Stimulated activated effector memory CD8-positive, alpha-beta T cell treated with anti-CD3 and anti-CD28 coated beads, Interleukin-12 subunit alpha, Interleukin-12 subunit beta, amount 100 ng/mL, for 72 hours (primary cell): ENCODE measurements around the gene ARID5A.
"Not testable (repeated sequence)": the region's sequence is repeated elsewhere in the genome, so short reads cannot be mapped to it uniquely, and the experiment has no call there.

Source experiments
- ATAC-seq: fragments of 150-1000 bp; cut with Tn5 transposase; 2 replicates; pipeline ENCODE4 v1.10.0; 2021
- DNase-seq, 2 donors: peaks; one replicate each; pipeline ENCODE4 v3.0.0; 2021 to 2022; ENCODE audit warnings: low spot score in 2 of 2
- H3K27ac Mint-ChIP-seq: one replicate; pipeline ENCODE4 v1.8.0; 2022; ENCODE audit warnings: mild to moderate bottlenecking, mixed read lengths
- H3K36me3 Mint-ChIP-seq: one replicate; pipeline ENCODE4 v1.8.0; 2022; ENCODE audit warnings: mild to moderate bottlenecking, mixed read lengths
- H3K4me1 Mint-ChIP-seq: one replicate; pipeline ENCODE4 v1.8.0; 2022; ENCODE audit warnings: mixed read lengths
- H3K4me3 Mint-ChIP-seq: one replicate; pipeline ENCODE4 v1.8.0; 2022; ENCODE audit warnings: mild to moderate bottlenecking, mixed read lengths
- H3K9me3 Mint-ChIP-seq: one replicate; pipeline ENCODE4 v1.8.0; 2022; ENCODE audit warnings: mixed read lengths

The ARID5A gene, protein sequence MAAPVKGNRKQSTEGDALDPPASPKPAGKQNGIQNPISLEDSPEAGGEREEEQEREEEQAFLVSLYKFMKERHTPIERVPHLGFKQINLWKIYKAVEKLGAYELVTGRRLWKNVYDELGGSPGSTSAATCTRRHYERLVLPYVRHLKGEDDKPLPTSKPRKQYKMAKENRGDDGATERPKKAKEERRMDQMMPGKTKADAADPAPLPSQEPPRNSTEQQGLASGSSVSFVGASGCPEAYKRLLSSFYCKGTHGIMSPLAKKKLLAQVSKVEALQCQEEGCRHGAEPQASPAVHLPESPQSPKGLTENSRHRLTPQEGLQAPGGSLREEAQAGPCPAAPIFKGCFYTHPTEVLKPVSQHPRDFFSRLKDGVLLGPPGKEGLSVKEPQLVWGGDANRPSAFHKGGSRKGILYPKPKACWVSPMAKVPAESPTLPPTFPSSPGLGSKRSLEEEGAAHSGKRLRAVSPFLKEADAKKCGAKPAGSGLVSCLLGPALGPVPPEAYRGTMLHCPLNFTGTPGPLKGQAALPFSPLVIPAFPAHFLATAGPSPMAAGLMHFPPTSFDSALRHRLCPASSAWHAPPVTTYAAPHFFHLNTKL

DNA sequence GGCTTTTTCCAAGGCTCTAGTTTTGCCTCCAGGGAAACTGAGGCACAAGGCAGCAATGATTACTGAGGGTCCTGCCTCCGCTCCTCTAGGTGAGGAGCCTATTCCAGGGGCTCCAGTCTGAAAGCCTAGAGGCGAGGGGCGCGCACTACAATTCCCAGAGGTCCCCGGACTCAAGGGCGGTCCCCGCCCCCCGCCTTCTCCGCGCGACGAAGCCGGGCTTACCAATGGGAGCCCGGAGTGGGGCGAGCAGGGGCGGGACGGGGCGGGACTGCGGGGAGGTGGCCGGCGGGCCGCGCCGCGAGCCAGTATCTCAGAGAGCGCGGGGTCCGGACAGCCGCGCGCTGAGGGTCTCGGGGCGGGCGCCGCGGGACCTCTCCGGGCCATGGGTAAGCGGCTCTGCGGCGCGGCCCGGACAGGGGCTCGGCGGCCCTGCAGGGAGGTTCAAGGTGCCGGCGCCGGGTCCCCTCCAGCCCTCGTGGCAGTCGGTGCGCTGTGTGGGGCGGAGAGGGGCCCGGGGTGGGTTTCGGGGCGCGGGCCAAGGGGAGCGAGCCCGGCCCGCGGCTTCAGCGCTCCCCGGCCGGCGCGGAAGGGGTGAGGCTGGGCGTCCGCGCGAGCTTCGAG lies at the start of gene ARID5A:
Gene ARID5A (plus strand): TSS at position 308 of the 621 bp plus-strand sequence. CDS start 75 bp downstream, at position 383.
- peaks cover 68% of the 10 kb centered on the region for H3K4me1 Mint-ChIP-seq
- peaks cover 56% of the 10 kb centered on the region for H3K36me3 Mint-ChIP-seq
- H3K4me3 Mint-ChIP-seq: peak within 1 kb of the TSS; percentile 96
- no peaks in the 10 kb centered on the region for H3K9me3 Mint-ChIP-seq
- ATAC-seq (peak; percentile 77), DNase-seq (peak; percentile 73 to 91)
- H3K27ac Mint-ChIP-seq: peak within 1 kb of the TSS; percentile 96

DNA sequence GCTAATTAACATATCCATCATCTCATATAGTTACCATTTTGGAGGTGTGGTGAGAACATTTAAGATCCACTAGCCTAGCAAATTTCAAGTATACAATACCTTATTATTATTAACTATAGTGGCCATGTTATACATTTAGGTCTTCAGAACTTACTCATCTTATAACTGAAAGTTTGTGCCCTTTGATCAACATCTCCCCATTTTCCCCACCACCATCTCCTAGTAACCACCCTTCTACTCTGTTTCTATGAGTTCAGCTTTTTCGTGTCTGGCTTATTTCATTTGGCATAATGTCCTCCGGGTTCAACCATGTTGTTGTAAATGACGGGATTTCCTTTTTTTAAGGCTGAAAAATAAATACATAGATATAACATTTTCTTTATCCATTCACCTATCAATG lies 47.3 kb upstream of the ARID5A start:
- Mint-ChIP-seq H3K36me3 (peaks cover 9% of the 10 kb centered on the region), H3K9me3 (no peaks in the 10 kb centered on the region), H3K4me3 (no peak overlapping the region), H3K27ac (no peak overlapping the region), H3K4me1 (peaks cover 53% of the 10 kb centered on the region)
- ATAC-seq: no peak
- DNase-seq: peak in 1 of 2 donors; percentile 22

DNA sequence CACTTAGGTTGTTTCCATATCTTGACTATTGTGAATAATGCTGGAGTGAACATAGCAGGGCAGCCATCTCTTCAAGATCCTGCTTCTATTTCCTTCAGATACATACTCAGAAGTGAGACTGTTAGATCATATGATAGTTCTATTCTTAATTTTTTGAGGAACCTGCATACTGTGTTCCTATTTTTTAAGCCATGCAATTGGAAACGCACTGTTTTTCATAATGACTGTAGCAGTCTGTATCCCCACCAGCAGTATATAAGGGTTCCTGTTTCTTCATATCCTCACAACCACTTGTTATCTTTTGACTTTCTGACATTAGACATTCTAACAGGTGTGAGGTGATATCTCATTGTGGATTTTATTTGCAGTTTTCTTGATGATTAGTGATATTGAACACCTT lies 46.9 kb upstream of the ARID5A start:
- Mint-ChIP-seq H3K4me1 (peaks cover 50% of the 10 kb centered on the region), H3K27ac (no peak overlapping the region), H3K4me3 (no peak overlapping the region), H3K36me3 (peaks cover 9% of the 10 kb centered on the region), H3K9me3 (no peaks in the 10 kb centered on the region)
- DNase-seq (no peak), ATAC-seq (no peak)

DNA sequence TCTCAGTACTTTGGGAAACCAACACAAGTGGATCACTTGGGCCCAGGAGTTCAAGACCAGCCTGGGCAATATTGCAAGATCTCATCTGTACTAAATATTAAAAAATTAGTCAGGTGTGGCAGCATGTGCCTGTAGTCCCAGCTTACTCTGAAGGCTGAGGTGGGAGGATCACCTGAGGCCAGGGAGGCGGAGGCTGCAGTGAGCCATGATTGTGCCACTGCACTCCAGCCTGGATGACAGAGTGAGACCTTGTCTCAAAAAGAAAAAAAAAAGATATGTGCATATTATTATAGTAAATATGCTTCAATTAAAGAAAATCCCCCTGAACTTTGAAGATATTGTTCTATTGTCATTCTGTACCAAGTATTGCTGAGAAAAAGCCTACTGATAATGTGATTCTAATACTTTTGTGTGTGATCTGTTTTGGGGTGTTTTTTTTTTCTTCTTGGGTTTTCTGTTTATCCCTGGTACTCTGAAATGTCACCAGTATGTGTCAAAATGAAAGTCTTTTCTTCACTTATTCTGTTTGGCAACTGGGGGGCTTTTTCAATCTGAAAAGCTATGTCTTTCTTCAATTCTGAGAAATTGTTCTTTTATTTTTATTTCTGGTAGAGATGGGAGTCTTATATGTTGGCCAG lies 44.6 kb upstream of the ARID5A start:
- Mint-ChIP-seq H3K4me3 (peak overlapping the region; percentile 5), H3K27ac (peak overlapping the region; percentile 27), H3K36me3 (no peaks in the 10 kb centered on the region), H3K9me3 (peaks cover 4% of the 10 kb centered on the region), H3K4me1 (peaks cover 27% of the 10 kb centered on the region)
- peak in 1 of 2 donors; percentile 52 for DNase-seq
- peak; percentile 66 for ATAC-seq

DNA sequence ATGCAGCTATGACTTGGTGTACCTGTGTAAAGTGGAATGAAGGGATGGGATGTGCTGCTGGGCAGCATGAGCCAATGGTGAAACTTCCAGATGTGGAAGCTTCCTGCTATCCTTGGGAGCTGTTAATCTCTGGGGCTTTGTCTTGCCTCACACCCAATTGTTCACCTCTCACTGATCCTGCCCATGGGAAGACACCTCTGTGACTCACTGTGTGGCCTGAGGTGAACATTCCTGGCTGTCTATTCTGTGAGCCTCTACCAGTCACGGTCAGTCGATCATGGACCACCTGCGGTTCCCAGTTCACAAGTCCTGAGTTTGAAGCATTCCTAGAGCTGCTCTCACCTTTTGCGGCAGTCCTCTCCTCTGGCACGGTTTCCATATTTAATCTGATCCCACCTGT lies 43.5 kb upstream of the ARID5A start:
- DNase-seq (peak in 1 of 2 donors; percentile 41), ATAC-seq (no peak)
- Mint-ChIP-seq H3K4me3 (no peak overlapping the region), H3K9me3 (peaks cover 4% of the 10 kb centered on the region), H3K36me3 (no peaks in the 10 kb centered on the region), H3K27ac (no peak overlapping the region), H3K4me1 (peaks cover 21% of the 10 kb centered on the region)

DNA sequence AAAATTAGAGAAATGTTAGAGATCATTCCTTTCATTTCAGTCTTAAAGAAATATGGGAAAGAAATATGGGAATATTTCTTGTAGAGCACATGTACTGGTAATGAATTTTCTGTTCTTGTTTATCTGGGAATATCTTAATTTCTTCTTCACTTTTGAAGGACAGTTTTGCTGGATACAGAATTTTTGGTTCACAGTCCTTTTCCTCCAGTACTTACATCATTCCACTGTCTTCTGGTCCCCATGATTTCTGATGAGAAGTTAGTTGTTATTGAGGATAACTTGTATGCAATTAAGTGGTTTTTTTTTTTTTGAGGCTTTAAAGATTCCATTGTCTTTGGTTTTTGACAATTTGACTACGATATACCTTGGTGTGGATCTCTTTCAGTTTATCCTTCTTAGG lies 42.4 kb upstream of the ARID5A start:
- no peak for ATAC-seq
- Mint-ChIP-seq H3K9me3 (peaks cover 4% of the 10 kb centered on the region), H3K4me1 (peaks cover 15% of the 10 kb centered on the region), H3K4me3 (no peak overlapping the region), H3K27ac (no peak overlapping the region), H3K36me3 (no peaks in the 10 kb centered on the region)
- DNase-seq: no peak

DNA sequence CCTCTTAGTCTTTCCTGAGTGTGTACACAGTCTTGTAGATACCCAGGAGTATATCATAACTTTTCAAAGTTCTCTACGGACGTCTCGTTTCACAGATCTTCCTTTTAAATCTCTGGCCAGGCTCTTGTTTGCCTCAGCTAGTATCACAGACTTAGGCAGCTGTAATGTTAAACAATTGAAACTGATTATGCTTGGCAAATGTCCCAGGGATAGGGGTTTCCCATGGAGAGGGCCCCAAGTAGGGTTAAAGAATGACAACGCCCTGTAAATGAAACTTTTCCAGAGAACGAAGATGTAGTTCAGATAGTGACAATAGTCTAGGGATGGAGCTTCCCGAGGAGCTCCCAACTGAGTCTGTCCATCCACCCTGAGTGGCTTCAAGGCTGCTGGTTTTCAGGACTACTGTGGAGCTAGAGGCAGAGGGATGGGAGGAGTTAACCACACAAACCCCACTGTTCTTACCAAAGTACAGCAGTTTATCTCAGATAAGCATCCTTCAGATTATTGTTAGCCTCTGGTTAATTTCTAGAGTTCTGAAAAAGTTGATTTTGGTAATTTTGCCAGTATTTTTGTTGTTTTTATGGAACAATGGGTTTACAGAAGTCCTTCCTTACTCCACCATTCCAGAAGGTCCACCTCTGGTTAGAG lies 40.4 kb upstream of the ARID5A start:
- DNase-seq (peak in 1 of 2 donors; percentile 36), ATAC-seq (no peak)
- peak overlapping the region; percentile 10 for H3K27ac Mint-ChIP-seq
- H3K4me1 Mint-ChIP-seq: peaks cover 12% of the 10 kb centered on the region
- peaks cover 4% of the 10 kb centered on the region for H3K9me3 Mint-ChIP-seq
- H3K4me3 Mint-ChIP-seq: no peak overlapping the region
- H3K36me3 Mint-ChIP-seq: no peaks in the 10 kb centered on the region

DNA sequence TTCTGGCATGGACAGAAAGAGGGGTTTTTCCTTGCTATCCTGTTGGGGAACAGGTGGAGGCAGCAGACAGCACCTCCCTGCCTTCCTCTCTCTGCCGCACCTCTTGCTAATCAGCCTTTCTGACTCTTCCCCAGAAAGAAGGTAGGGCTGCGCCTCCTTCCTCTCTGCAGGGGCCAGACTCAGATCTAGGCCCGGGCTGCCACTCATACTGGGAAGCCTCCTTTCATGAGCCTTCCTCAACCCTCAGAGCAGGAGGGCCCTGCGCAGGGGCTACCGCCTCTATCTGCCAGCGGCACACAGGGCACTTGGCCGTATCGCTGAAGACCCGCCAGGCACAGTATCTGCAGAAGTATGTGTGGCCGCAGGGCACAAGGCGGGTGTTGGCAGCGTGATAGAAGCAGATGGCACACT lies 38.5 kb upstream of the ARID5A start:
- peak in 1 of 2 donors; percentile 45 for DNase-seq
- peaks cover 14% of the 10 kb centered on the region for H3K4me1 Mint-ChIP-seq
- no peak for ATAC-seq
- H3K9me3 Mint-ChIP-seq: peaks cover 4% of the 10 kb centered on the region
- H3K36me3 Mint-ChIP-seq: no peaks in the 10 kb centered on the region
- H3K27ac Mint-ChIP-seq: peak overlapping the region; percentile 84
- H3K4me3 Mint-ChIP-seq: no peak overlapping the region

DNA sequence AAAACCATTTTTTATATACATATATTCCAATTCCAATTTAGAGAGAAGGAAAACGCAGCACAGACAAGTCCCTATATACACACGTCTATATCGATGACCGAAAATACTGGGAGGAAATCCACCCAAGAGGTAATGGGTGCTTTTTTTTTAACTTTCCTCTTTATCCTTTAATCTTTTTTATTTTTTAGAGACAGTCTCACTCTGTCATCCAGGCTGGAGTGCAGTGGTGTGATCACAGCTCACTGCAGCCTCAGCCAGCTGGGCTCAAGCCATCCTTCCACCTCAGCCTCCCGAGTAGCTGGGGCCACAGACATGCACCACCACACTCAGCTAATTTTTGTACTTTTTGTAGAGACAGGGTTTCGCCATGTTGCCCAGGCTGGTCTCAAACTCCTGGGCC lies 37.9 kb upstream of the ARID5A start:
- H3K4me1 Mint-ChIP-seq: peaks cover 14% of the 10 kb centered on the region
- H3K36me3 Mint-ChIP-seq, H3K9me3 Mint-ChIP-seq, H3K4me3 Mint-ChIP-seq, ATAC-seq, H3K27ac Mint-ChIP-seq: not testable (repeated sequence)
- peak in 1 of 2 donors; percentile 29 for DNase-seq

DNA sequence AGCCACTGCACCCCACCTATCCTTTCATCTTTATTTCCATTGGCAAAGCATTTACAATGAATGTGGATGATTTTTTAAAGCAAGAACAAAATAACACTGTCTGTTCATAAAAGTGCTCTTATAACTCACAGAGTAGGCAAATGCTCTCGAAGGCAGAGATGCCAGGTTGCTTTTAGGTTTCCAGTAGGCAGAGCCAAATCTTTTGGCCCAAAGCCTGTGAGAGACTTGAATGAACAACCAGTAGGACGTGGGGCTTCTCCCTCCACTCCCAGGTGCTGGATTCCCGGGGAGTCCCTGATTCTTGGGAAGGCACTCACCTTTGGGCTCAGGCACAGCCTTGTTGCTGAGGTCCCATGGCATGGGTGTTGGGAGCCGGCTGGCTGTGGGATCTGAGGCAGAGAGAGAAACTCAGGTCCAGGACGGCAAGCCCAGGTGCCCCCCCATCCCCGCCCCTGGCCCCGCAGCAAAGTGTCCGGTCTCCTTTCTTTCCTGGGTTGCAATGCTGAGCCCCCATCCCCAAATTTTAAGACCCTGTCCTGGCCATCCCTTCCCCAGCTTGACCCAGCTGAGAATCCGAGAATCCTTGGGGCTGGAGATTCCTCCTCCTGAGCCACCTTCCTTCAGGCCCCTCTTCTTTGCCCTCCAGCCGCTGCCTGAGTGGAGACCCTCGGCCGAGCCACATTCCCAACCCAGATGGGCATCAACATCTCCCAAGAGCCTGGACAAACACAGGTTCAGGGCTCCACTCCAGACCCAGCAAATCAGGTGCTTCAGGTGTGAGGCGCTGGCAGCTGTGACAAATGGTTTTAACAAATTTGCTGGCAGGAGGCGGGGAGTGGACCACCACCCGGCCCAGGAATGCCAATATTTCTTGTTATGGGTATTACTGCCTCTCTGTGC lies 37.2 kb upstream of the ARID5A start:
- DNase-seq (peak in 1 of 2 donors; percentile 38), ATAC-seq (no peak)
- H3K9me3 Mint-ChIP-seq: peaks cover 4% of the 10 kb centered on the region
- H3K27ac Mint-ChIP-seq: no peak overlapping the region
- peaks cover 14% of the 10 kb centered on the region for H3K4me1 Mint-ChIP-seq
- no peak overlapping the region for H3K4me3 Mint-ChIP-seq
- no peaks in the 10 kb centered on the region for H3K36me3 Mint-ChIP-seq

DNA sequence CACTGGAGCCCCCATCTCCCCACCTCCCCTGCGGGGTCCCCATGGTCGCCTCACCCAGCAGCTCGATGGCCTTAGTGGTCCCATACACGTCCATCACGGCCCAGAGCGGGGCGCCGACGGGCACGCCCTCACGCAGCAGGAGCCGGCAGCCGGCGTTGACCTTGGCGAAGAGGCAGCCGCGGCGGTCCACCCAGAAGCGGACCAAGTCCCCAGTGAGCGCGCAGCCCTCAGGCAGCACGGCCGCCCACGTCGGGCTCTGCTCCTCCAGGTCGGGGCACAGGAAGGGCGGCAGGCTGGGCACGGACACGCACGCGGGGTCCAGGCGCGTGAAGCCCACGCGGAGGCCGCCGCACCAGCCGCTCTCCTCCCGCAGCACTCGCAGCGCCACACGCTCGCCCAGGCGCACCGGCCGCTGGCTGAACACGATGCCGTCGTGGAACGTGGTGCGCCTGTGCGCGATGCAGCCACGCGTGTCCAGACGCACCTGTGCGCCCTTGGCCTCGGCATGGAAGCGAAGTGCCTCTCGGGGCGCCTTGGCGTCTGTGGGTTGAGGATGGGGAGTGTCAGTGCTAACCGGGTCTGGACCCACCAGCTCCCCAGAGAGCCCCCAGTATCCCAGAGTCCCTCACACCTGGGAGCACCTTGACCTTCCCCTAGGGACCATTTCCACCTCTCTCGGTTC lies 36.0 kb upstream of the ARID5A start:
- peaks cover 14% of the 10 kb centered on the region for H3K4me1 Mint-ChIP-seq
- H3K36me3 Mint-ChIP-seq: no peaks in the 10 kb centered on the region
- no peak overlapping the region for H3K4me3 Mint-ChIP-seq
- ATAC-seq (no peak), DNase-seq (peak in 1 of 2 donors; percentile 41)
- H3K9me3 Mint-ChIP-seq: no peaks in the 10 kb centered on the region
- H3K27ac Mint-ChIP-seq: no peak overlapping the region

DNA sequence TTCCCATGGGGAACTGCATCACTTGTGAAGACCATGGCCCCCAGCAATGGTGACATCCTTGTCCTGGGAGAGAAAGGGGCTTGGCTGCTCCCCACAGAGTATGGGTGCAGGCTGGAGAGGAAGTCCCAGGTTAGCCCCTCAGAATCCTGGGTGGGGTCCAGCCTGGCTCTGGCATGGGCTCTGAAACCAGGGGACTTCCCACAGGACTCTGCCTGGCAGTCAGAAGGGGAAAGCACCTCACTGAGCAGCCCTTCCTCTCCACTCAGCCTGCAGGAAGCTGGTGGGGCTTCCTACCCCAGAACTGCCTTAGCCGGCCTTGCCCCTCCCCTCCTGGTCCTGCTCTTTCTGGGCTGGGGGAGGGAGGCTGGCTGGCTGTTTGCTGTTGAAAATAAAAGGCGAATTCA lies 35.1 kb upstream of the ARID5A start:
- Mint-ChIP-seq H3K36me3 (no peaks in the 10 kb centered on the region), H3K9me3 (no peaks in the 10 kb centered on the region), H3K4me3 (peak overlapping the region; percentile 30), H3K27ac (peak overlapping the region; percentile 83), H3K4me1 (peaks cover 14% of the 10 kb centered on the region)
- DNase-seq (peak in 1 of 2 donors; percentile 66), ATAC-seq (peak; percentile 69)

DNA sequence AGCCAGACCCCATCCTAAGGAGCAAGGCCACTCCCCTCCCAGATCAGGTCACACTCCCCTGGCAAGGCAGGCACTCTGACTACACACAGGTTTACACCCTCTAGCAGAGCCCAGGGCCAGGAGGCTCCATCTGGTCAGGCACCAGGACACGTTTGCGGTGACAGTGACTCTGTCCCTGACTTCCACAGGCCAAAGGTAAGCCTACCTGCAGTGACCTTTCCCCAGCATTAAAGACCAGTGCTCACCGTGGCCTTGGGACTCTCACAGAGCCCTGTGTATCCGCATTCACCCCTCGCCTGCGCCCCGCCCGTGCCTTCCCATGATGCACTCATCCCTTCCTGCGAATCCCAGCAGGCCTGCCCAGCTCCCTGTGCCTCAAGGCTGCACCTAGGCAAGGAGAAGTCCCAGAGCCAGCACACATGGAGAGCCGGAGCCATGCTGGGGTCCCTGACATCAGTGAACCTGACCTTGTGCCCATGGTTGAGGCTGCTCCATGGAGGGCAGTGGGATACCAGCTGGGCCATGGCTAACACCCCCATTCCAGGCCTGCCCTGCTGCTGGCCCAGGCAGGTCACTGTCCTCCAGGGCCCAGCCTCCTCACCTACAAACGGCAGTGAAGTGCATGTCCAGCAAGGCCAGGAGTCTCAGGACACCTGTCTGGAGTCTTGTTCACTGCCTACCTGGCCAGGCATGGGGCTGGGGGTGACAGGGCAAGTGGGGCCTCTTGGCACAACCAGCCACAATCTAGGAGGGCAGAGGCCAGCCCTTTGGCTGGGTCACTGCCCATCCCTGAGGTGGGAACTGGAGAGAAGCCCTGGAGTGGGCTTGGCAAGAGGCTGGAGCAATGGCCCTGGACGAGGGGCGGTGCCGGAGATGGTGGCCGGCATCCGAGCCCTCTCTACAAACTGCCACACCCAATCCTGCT lies 34.4 kb upstream of the ARID5A start:
- H3K4me3 Mint-ChIP-seq: peak overlapping the region; percentile 30

More for the DNA sequence above, 34.4 kb upstream of the ARID5A start:
- peak in 1 of 2 donors; percentile 45 for DNase-seq
- peaks cover 14% of the 10 kb centered on the region for H3K4me1 Mint-ChIP-seq
- H3K36me3 Mint-ChIP-seq: no peaks in the 10 kb centered on the region
- H3K9me3 Mint-ChIP-seq: no peaks in the 10 kb centered on the region
- peak overlapping the region; percentile 83 for H3K27ac Mint-ChIP-seq
- ATAC-seq: peak; percentile 28
